ENCODE data around the gene NEURL1B.
A peak's percentile ranks its signal among the peaks of the same experiment; 100 is the strongest.

NEURL1B gene

DNA sequence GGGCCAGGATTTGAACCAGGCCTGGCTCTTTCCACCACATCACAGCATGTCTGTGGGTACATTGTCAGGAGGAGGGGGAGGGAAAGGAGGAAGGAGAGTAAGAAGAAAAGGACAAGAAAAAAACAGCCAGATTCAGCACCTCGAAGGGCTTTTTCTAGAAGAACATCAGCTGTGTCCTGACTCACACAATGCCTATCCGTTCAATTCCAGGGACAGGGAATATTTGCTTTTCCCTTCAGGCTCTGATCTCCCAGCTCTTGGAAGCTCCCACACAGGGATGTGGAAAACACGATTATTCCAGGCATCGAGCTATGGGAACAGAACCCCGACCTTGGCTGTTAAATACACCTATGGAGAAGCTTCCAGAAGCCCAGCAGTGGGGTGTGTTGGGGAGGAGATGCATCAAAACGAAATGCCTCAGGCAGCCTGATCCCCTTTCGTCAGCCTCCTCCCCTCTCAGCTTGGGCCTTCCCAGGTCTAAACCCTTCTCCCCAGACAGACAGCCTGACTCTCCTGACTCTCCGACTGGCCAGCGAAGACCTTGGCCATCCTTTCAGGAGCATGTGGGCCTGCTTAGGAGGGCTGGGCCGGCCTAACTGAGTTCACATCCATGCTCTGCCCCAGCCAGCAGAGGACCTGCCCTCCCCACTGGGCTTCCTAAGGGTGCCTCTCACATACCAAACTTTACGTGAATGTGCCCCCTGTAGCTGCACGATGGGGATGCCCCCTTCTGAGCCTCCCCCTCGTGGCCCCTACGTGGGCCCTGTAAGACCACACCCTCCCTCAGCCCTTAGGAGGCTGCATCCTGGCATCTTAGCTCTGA is 54.4 kb downstream of the NEURL1B start:
- Mint-ChIP-seq H3K27me3 (ENCODE audit: low read depth) (peaks cover 21% of the 10 kb centered on the region), H3K9me3 (no peaks in the 10 kb centered on the region), H3K36me3 (ENCODE audit: low read depth) (no peaks in the 10 kb centered on the region), H3K27ac (peak overlapping the region in 2 of 3 experiments; percentile 60 to 84), H3K4me3 (peak overlapping the region in 1 of 3 experiments; percentile 46), H3K4me1 (peaks cover 52% of the 10 kb centered on the region)
- TF ChIP-seq CTCF (IDR thresholded peaks at IDR 0.05; ENCODE audit: unreplicated experiment in 3 of 3) = no peak

DNA sequence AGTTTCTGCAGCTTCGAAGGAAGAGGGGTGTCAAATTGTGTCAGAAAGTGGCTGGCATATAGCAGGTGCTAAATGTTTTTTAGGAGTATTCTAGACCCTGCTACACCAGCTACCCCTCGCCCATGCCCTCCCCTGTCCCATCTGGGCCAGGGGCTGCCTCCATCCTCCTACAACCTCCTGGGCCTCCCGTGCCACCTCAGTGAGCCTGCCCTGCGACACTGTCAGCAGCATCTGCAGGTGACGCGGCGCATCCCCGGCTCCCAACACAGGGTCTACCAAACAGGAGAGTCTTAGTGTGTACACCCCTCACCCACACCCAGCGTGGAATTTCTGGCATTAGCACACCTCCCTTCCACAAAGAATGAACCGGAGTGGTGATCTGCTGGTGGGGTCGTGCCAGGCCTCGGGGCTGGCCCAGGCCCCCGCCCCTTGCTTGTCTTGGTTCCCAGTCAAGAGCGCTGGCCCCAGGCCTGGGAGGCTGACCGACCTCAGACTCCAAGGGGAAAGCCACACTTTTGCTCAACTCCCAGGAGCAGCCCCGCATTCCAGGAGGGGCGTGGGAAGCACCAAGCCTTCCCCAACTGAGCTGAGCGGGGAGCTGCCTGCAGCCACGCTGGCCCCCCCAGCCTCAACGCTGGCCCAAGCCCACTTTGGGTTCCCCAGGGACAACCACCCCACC is 55.2 kb downstream of the NEURL1B start:
- no peak for TF ChIP-seq CTCF (IDR thresholded peaks at IDR 0.05; ENCODE audit: unreplicated experiment in 3 of 3)
- Mint-ChIP-seq H3K27ac (peak overlapping the region in 1 of 3 experiments; percentile 92), H3K9me3 (no peaks in the 10 kb centered on the region), H3K36me3 (ENCODE audit: low read depth) (no peaks in the 10 kb centered on the region), H3K4me3 (no peak overlapping the region), H3K4me1 (peaks cover 61% of the 10 kb centered on the region), H3K27me3 (ENCODE audit: low read depth) (peaks cover 26% of the 10 kb centered on the region)

DNA sequence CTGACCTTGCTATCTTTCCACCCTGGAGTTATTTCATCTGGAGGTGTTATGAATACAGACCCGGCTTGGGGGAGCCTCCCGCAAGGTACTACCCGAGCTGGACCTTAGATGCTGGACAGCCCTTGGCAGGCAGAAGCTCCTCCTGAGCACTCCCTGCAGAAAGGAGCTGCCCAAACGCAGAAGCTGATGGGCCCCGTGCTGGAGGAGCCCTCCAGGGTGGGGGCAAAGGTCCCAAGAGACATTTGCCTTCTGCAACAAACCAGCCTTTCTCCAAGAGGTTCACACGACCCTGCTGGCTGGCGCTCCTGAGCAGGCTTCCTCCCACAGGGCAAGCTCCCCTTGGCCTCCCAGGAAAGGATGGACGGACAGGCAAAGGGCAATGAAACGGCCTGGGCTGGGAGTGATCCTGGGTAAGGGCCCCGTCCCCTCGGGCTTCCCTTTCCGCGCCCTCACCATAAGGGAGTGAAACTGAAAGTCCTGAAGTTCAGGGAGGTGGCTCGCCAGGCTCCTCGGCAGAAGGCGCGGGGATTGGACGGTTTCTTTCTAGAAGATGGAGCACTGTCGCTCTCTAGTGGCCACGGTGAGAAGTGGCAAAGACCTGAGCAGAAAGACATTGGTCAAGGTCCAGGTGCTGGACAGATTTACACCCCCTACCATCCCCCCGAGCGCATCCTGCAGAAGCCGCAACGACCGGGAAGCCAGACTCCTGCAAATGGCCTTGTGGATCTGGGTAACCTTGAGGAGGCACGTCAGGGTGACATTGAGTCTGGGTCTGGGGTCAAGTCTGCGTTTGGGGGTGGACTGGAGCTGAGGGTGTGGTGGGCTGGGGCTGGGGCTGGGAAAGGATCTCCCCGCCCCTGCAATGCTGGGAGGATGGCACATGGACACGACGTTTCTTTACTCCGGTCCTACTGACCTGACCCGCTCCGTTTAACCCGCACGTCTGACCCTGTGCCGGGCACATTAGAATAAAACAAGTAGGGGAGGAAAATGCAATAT is 56.4 kb downstream of the NEURL1B start:
- TF ChIP-seq CTCF (IDR thresholded peaks at IDR 0.05; ENCODE audit: unreplicated experiment in 3 of 3) = peak; percentile 83 to 91 (median 88)
- Mint-ChIP-seq H3K27me3 (ENCODE audit: low read depth) (peaks cover 37% of the 10 kb centered on the region), H3K27ac (peak overlapping the region; percentile 67 to 92 (median 87)), H3K36me3 (ENCODE audit: low read depth) (no peaks in the 10 kb centered on the region), H3K4me1 (peaks cover 61% of the 10 kb centered on the region), H3K4me3 (peak overlapping the region; percentile 77 to 86 (median 80)), H3K9me3 (no peaks in the 10 kb centered on the region)

GRCh38 chr5:172699423-172699822 is 58.4 kb downstream of the NEURL1B start:
- Mint-ChIP-seq H3K9me3 (no peaks in the 10 kb centered on the region), H3K4me1 (peaks cover 41% of the 10 kb centered on the region), H3K27ac (peak overlapping the region in 2 of 3 experiments; percentile 25 to 84), H3K36me3 (ENCODE audit: low read depth) (no peaks in the 10 kb centered on the region), H3K27me3 (ENCODE audit: low read depth) (peaks cover 39% of the 10 kb centered on the region), H3K4me3 (peak overlapping the region in 2 of 3 experiments; percentile 20 to 39)
- no peak for TF ChIP-seq CTCF (IDR thresholded peaks at IDR 0.05; ENCODE audit: unreplicated experiment in 3 of 3)

DNA sequence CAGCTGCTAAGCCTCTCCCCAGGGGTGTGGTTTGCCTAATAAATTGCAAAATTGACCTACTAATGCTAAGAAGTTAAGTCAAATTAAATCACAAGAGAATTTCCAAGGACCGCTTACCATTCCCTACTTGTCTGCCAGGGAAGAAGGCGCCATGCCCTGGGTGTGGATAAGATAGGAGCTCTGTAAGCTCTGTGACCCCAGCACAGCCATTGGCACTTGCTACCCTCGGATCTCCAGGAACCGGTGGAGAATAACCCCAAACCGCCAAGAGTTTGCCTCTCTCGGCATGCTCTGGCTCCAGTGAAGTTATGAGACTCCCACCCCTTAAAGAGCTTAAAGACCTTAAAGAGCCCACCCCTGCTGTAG is 58.9 kb downstream of the NEURL1B start:
- H3K27me3 Mint-ChIP-seq (ENCODE audit: low read depth) = peaks cover 37% of the 10 kb centered on the region
- H3K4me3 Mint-ChIP-seq = peak overlapping the region; percentile 33 to 63 (median 38)
- H3K27ac Mint-ChIP-seq = peak overlapping the region; percentile 25 to 87 (median 84)
- peaks cover 35% of the 10 kb centered on the region for H3K4me1 Mint-ChIP-seq
- H3K36me3 Mint-ChIP-seq (ENCODE audit: low read depth) = no peaks in the 10 kb centered on the region
- TF ChIP-seq CTCF (IDR thresholded peaks at IDR 0.05; ENCODE audit: unreplicated experiment in 3 of 3) = no peak
- H3K9me3 Mint-ChIP-seq = no peaks in the 10 kb centered on the region
